ENCODE measurements around the gene C19orf47. TPM values are rescaled to one million over a fixed set of nuclear protein-coding genes. Genes with fewer than 3 reads are reported as not detected.

The C19orf47 gene, protein sequence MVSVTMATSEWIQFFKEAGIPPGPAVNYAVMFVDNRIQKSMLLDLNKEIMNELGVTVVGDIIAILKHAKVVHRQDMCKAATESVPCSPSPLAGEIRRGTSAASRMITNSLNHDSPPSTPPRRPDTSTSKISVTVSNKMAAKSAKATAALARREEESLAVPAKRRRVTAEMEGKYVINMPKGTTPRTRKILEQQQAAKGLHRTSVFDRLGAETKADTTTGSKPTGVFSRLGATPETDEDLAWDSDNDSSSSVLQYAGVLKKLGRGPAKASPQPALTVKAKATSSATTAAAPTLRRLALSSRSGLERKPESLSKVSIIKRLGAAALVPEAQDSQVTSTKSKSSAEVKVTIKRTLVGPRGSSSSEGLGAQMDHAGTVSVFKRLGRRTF
- total RNA-seq (2012; rRNA removed) = 5.2 and 6.6 TPM in 2 replicates

DNA sequence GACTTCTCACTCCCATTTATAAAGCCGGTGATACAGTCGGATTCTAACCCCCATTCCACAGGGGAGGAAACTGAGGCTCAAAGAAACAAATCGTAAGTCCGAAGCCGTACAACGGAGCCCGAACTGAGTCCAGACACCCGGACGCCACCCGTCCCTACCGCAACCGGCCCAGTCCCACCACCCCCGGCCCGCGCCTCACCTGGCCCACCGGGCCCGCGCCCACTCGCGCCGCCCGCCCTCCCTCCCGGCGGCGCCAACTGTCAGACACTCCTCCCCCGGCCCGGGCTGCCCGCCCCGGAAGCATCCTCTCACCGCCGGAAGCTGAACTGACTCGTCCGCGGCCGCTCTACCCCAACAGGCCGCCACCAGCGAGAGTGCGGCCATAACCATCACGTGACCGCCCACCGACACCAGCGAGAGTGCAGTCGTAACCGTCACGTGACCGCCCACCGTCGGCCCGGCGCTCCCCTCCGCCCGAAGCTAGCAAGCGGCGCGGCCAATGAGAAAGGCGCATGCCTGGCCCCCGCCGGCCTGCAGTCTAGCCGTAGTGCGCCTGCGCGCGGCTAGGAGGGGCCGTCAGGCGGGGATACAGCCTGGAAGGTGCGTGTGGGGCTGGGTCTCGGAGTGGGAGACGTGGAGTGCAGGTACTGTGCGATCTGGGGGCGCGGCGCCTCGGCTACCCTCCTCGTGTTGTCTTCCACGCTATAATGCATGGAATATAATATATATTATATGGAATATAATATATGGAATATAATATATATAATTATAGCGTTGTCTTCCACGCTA, at the start of gene C19orf47, which contains the start of gene PLD3:
TSS of gene C19orf47 (minus strand) at position 273 of the 789 bp plus-strand sequence. CDS start 6,540 bp downstream, outside the sequence.
TSS of gene PLD3 (plus strand) at position 571 of the 789 bp plus-strand sequence. CDS start 17,789 bp downstream, outside the sequence.
- Histone ChIP-seq H3K9ac (ENCODE audit: low read depth, low read length) (peak within 1 kb of the TSS; percentile 89), H3K36me3 (ENCODE audit: insufficient read depth, low read length) (peaks cover 5% of the 10 kb centered on the region), H3K4me3 (ENCODE audit: low read length) (peak within 1 kb of the TSS; percentile 88), H3K9me3 (replicated peaks; ENCODE audit: low read length) (no peaks in the 10 kb centered on the region), H3K4me1 (ENCODE audit: control insufficient read depth, insufficient read depth, low read length) (no peaks in the 10 kb centered on the region), H3K4me2 (ENCODE audit: low read length) (peak within 1 kb of the TSS; percentile 94), H3K27me3 (ENCODE audit: control insufficient read depth, insufficient read depth, low read length) (no peaks in the 10 kb centered on the region)

DNA sequence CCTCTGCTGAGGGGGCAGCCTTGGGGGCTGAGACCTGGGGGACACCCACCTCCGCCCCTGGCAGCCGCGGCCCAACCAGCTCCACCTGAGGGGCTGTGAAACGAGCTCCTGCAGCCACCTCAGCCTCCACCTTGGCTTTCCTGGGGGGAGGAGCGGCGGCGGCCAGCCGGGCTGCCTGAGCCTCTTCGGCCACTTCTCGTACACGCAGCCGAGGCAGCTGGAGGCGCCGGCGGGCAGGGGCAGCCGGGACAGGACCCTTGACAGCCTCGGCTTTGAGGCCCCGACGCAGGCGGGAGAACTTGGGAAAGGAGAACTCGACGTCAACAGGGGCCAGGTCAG, 49.3 kb upstream of the C19orf47 start:
- Histone ChIP-seq H3K36me3 (ENCODE audit: insufficient read depth, low read length) (no peaks in the 10 kb centered on the region), H3K4me3 (ENCODE audit: low read length) (no peak overlapping the region), H3K9me3 (replicated peaks; ENCODE audit: low read length) (no peaks in the 10 kb centered on the region), H3K27me3 (ENCODE audit: control insufficient read depth, insufficient read depth, low read length) (no peaks in the 10 kb centered on the region), H3K9ac (ENCODE audit: low read depth, low read length) (no peak overlapping the region), H3K4me2 (ENCODE audit: low read length) (no peak overlapping the region), H3K4me1 (ENCODE audit: control insufficient read depth, insufficient read depth, low read length) (no peaks in the 10 kb centered on the region)

DNA sequence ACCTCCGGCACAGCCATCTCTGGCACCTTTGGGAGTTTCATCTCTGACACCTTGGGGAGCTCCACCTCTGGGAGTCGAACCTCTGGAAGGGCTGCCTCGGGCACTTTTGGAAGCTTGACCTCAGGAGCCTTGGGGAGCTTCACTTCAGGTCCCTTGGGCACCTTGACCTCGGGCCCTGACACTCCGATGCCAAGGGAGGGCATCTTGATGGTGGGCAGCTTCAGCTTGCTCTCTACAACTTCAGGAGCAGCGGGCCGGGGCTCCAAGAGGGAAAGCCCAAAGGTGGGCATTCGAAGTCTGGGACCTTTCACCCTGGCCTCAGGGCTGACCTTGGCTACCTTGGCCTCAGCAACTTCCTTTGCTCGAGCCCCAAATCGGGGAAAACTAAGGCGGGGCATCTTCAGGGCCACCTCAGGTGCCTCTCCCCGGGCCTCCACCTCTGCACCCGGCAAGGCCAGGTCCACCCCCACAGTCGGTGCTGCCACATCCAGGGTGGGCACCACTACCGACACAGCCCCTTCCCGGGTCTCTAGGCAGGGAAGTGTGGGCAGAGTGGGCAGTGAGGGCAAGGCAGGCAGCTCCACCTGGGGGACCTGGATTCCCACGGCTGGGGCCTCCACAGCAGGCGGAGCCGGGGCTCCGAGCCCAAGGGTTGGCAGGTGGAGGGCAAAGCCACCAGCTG, 48.8 kb upstream of the C19orf47 start:
- Histone ChIP-seq H3K4me1 (ENCODE audit: control insufficient read depth, insufficient read depth, low read length) (no peaks in the 10 kb centered on the region), H3K27me3 (ENCODE audit: control insufficient read depth, insufficient read depth, low read length) (no peaks in the 10 kb centered on the region), H3K9ac (ENCODE audit: low read depth, low read length) (no peak overlapping the region), H3K9me3 (replicated peaks; ENCODE audit: low read length) (no peaks in the 10 kb centered on the region), H3K4me3 (ENCODE audit: low read length) (no peak overlapping the region), H3K36me3 (ENCODE audit: insufficient read depth, low read length) (no peaks in the 10 kb centered on the region), H3K4me2 (ENCODE audit: low read length) (no peak overlapping the region)

DNA sequence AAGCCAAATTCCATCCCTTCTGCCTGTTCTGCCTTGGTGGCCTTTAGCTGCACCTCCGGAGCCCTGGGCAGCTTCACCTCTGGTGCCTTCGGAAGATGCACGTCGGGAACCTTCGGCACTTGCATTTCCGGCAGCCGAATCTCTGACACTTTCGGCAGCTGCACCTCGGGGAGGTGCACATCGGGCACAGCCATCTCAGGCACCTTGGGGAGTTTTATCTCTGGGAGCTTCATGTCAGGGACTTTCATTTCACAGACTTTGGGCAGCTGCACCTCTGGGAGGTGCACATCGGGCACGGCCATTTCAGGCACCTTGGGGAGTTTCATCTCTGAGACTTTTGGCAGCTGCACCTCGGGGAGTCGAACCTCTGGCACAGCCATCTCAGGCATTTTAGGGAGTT, 47.8 kb upstream of the C19orf47 start:
- Histone ChIP-seq H3K9me3 (replicated peaks; ENCODE audit: low read length) (no peaks in the 10 kb centered on the region), H3K4me2 (ENCODE audit: low read length) (no peak overlapping the region), H3K27me3 (ENCODE audit: control insufficient read depth, insufficient read depth, low read length) (no peaks in the 10 kb centered on the region), H3K4me3 (ENCODE audit: low read length) (no peak overlapping the region), H3K9ac (ENCODE audit: low read depth, low read length) (no peak overlapping the region), H3K36me3 (ENCODE audit: insufficient read depth, low read length) (no peaks in the 10 kb centered on the region), H3K4me1 (ENCODE audit: control insufficient read depth, insufficient read depth, low read length) (no peaks in the 10 kb centered on the region)

DNA sequence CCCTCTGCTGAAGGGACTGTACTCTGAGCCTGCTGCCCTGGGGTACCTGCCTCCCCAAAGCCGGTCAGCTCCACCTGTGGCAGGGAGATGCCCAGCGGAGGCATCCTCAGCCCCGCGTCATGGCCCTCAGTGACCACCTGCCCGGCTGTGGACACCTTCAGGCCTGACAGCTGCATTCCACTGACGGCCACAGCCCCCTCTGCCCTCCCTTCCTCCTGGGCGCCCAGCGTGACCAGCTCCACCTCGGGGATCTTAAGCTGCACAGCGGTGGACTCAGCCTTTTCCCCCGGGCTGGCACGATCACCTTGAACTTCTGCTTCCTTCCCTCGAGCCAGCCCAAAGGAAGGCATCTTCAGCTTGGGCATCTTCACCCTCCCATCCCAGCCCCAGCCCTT, 46.6 kb upstream of the C19orf47 start:
- no peak overlapping the region for H3K4me2 ChIP-seq (ENCODE audit: low read length)

DNA sequence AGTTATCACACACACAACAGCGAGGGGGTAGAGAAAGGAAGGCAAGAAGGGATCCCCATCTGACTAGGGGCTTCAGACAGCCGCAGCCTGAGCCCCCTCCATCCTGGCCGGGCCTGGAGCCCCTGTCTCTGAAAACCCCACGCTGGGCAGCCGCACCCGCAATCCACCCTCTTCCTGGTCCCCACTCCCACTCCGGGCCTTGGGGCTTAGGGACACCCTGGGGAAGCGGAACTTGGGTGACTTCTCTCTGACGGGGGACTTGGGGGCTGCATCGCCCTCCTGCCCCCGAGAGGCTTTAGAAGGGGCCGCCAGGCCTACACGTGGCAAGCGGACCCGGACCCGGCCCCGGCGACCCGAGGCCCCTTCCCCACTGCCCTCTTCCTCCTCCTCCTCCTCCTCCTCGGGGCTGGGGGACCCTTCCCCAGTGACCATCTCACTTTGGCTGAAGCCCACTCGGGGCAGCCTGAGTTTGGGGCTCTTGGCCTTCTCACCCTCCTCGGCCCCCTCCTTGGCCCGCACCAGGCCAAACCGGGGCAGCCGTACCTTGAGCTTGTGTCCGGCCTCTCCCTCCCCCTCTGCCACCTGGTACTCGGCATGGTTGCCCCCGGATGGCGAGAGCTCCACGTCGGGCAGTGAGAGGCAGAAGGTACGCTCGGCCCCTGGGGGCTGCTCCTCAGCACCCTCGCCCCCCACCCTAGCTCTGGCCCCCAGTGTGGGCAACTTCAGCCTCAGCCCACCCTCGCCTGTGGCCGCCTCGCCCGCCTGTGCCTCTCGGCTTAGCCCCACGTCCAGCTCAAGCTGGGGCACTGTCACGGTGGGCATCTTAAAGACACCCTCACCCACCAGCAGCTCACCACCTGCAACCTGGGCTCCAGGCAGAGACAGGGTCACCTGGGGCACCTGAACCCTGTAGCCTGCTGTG, 46.0 kb upstream of the C19orf47 start:
- Histone ChIP-seq H3K27me3 (ENCODE audit: control insufficient read depth, insufficient read depth, low read length) (no peaks in the 10 kb centered on the region), H3K4me2 (ENCODE audit: low read length) (no peak overlapping the region), H3K4me3 (ENCODE audit: low read length) (no peak overlapping the region), H3K9me3 (replicated peaks; ENCODE audit: low read length) (no peaks in the 10 kb centered on the region), H3K4me1 (ENCODE audit: control insufficient read depth, insufficient read depth, low read length) (no peaks in the 10 kb centered on the region), H3K36me3 (ENCODE audit: insufficient read depth, low read length) (no peaks in the 10 kb centered on the region), H3K9ac (ENCODE audit: low read depth, low read length) (no peak overlapping the region)

More for the DNA sequence above, 46.6 kb upstream of the C19orf47 start:
- Histone ChIP-seq H3K9me3 (replicated peaks; ENCODE audit: low read length) (no peaks in the 10 kb centered on the region), H3K4me3 (ENCODE audit: low read length) (no peak overlapping the region), H3K27me3 (ENCODE audit: control insufficient read depth, insufficient read depth, low read length) (no peaks in the 10 kb centered on the region), H3K9ac (ENCODE audit: low read depth, low read length) (no peak overlapping the region), H3K4me1 (ENCODE audit: control insufficient read depth, insufficient read depth, low read length) (no peaks in the 10 kb centered on the region), H3K36me3 (ENCODE audit: insufficient read depth, low read length) (no peaks in the 10 kb centered on the region)

DNA sequence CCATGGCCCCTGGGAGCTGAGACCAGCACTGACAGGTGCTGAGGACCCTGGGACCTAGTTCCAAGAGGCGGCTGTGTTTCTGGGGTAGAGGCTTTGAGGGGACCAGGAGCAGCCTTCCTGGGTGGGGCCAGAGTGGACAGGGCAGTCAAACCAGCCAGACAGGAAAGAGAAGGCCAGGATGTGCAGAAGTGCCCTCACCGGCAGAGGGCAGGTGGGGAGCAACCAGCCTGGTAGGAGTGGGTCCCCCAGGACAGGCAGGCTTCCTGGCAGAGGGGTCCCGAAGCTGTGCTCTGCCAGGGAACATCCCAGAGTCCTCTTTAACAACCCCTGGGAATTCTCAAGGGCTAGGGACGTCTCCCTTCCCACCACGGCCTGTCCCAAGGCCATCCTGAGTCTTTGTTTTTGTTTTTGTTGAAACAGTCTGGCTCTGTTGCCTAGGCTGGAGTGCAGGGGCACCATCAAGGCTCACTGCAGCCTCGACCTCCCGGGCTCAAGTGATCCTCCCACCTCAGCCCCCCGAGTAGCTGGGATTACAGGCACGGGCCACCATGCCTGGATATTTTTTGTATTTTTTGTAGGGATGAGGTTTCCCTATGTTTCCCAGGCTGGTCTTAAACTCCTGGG, 44.8 kb upstream of the C19orf47 start:
- H3K27me3 ChIP-seq (ENCODE audit: control insufficient read depth, insufficient read depth, low read length) = no peaks in the 10 kb centered on the region
- H3K4me1 ChIP-seq (ENCODE audit: control insufficient read depth, insufficient read depth, low read length) = no peaks in the 10 kb centered on the region
- no peak overlapping the region for H3K4me2 ChIP-seq (ENCODE audit: low read length)
- H3K9me3 ChIP-seq (replicated peaks; ENCODE audit: low read length) = no peaks in the 10 kb centered on the region
- H3K4me3 ChIP-seq (ENCODE audit: low read length) = no peak overlapping the region
- H3K36me3 ChIP-seq (ENCODE audit: insufficient read depth, low read length) = no peaks in the 10 kb centered on the region
- no peak overlapping the region for H3K9ac ChIP-seq (ENCODE audit: low read depth, low read length)

DNA sequence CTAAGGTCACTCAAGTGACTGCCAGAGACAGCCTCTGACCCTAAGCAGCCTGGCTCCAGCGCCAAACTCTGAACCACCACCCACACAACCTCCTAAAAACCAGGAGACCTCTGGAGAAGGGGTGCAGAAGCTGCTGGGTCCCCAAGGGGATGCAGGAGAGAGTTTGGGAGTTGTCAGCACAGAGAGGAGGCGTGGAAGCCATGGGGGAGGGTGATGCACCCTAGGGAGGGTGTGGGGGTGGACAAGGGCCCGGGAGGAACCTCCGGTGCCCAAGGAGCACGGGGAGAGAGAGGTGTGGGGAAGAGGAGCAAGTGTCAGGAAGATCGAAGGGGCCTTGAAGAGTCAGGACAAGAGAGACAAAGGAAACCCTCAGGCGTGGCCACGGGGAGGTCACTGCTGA, 43.9 kb upstream of the C19orf47 start:
- H3K9ac ChIP-seq (ENCODE audit: low read depth, low read length) = no peak overlapping the region
- no peaks in the 10 kb centered on the region for H3K9me3 ChIP-seq (replicated peaks; ENCODE audit: low read length)
- H3K4me1 ChIP-seq (ENCODE audit: control insufficient read depth, insufficient read depth, low read length) = no peaks in the 10 kb centered on the region
- H3K36me3 ChIP-seq (ENCODE audit: insufficient read depth, low read length) = no peaks in the 10 kb centered on the region
- no peak overlapping the region for H3K4me2 ChIP-seq (ENCODE audit: low read length)
- no peak overlapping the region for H3K4me3 ChIP-seq (ENCODE audit: low read length)
- H3K27me3 ChIP-seq (ENCODE audit: control insufficient read depth, insufficient read depth, low read length) = no peaks in the 10 kb centered on the region

DNA sequence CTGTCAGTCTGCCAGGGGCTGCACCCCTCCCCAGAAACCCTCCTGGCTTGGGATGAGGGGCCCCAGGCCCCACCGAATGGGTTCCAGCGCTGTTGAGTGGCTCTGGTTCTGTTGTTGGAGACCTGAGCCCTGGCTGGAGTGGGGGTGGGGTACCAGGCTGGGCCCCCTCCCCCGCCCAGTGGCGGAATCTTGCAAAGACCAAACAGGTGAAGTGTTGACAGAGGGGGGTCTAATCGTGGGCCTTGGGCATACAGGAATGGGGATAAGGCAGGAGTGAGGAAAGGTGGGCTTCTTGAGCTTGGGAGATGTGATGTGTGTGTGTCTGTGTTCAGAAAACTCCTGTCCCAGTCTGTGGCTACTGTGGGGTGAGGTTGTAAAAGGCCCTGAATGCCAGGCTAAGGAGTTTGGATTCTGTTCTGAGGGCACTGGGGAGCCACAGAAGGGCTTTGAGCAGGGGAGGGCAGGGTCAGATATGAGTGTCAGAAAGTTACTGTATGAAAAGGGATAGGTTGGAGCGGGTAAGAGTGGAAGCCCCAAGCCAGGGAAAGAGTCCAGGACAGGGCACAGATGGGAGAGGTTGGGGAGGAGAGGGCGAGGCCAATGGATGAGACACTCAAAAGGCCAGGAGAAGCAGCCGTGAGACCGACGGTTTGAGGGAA, 42.0 kb upstream of the C19orf47 start, which contains the start of gene HIPK4:
TSS of gene HIPK4 (minus strand) at position 98 of the 659 bp plus-strand sequence. CDS start 279 bp downstream, outside the sequence.
- Histone ChIP-seq H3K4me1 (ENCODE audit: control insufficient read depth, insufficient read depth, low read length) (no peaks in the 10 kb centered on the region), H3K4me2 (ENCODE audit: low read length) (no peak within 1 kb of the TSS), H3K4me3 (ENCODE audit: low read length) (no peak within 1 kb of the TSS), H3K36me3 (ENCODE audit: insufficient read depth, low read length) (no peaks in the 10 kb centered on the region), H3K27me3 (ENCODE audit: control insufficient read depth, insufficient read depth, low read length) (no peaks in the 10 kb centered on the region), H3K9me3 (replicated peaks; ENCODE audit: low read length) (no peaks in the 10 kb centered on the region), H3K9ac (ENCODE audit: low read depth, low read length) (no peak within 1 kb of the TSS)
